GM23338 (cell line): ENCODE results near the gene OSGIN1. TPM values are rescaled to one million over a fixed set of nuclear protein-coding genes. Genes with fewer than 3 reads are reported as not detected.

Experiments used
- CREB1 ChIP-seq: fragments of 250-450 bp; sonication (Bioruptor Pico); IDR thresholded peaks from 2 replicates; pipeline ENCODE4 v1.5.0; 2020; ENCODE audit warnings: low read depth, mild to moderate bottlenecking, moderate library complexity
- JUNB ChIP-seq: IDR thresholded peaks from one replicate; pipeline ENCODE4 v1.6.1; 2016; ENCODE audit warnings: antibody characterized with exemption; ENCODE audit not compliant: unreplicated experiment
- NANOG ChIP-seq: IDR thresholded peaks from 2 replicates; pipeline ENCODE4 v1.6.1; 2016; ENCODE audit warnings: antibody characterized with exemption, borderline replicate concordance
- POLR2AphosphoS5 ChIP-seq: IDR thresholded peaks from 2 replicates; pipeline ENCODE4 v1.6.1; 2016; ENCODE audit warnings: antibody characterized with exemption, low read depth
- ZNF331 ChIP-seq: fragments of 250-450 bp; sonication (Bioruptor Pico); IDR thresholded peaks from 2 replicates; pipeline ENCODE4 v1.5.0; 2020; ENCODE audit warnings: low read depth, mild to moderate bottlenecking, moderate library complexity
- ZNF462 ChIP-seq: fragments of 250-450 bp; sonication (Bioruptor Pico); IDR thresholded peaks from 2 replicates; pipeline ENCODE4 v1.5.0; 2020; ENCODE audit warnings: mild to moderate bottlenecking, moderate library complexity
- polyA plus RNA-seq: library from polyadenylated mRNA; unstranded; fragments of >200 nt; fragmentation: Nextera tagmentation; extraction: Ambion mirVana; gene quantifications from 2 replicates; pipeline ENCODE4 v1.2.1, GENCODE V29; 2016
- total RNA-seq: library from RNA; depleted of rRNA; stranded (reverse); fragments of >200 nt; shearing (Covaris generic); gene quantifications from 2 replicates; pipeline ENCODE4 v1.2.3, GENCODE V29; 2014; rRNA removed
- TF ChIP-seq, protein P1 (sequence below): IDR thresholded peaks from 2 replicates; pipeline ENCODE4 v1.6.1; 2016; ENCODE audit warnings: antibody characterized with exemption

The OSGIN1 gene
- total and polyA plus RNA-seq, 2 experiments from 2014 or later: 0.32 to 1.6 TPM

- TF ChIP-seq ZNF462 (CRISPR knock-in tag) (no peak), JUNB (no peak), NANOG (no peak), ZNF331 (CRISPR knock-in tag) (no peak), CREB1 (CRISPR knock-in tag) (no peak), POLR2AphosphoS5 (no peak)
- TF ChIP-seq, protein P1, sequence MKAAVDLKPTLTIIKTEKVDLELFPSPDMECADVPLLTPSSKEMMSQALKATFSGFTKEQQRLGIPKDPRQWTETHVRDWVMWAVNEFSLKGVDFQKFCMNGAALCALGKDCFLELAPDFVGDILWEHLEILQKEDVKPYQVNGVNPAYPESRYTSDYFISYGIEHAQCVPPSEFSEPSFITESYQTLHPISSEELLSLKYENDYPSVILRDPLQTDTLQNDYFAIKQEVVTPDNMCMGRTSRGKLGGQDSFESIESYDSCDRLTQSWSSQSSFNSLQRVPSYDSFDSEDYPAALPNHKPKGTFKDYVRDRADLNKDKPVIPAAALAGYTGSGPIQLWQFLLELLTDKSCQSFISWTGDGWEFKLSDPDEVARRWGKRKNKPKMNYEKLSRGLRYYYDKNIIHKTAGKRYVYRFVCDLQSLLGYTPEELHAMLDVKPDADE: no peak
These were observed 62.4 kb downstream of the OSGIN1 start (continued) for GRCh38 chr16:84015399-84015798.

Other genes with a start within 250 kb of the OSGIN1 start
- gene HSBP1, start 145.3 kb upstream of the OSGIN1 start, total RNA-seq: 44.5 and 71.0 TPM in 2 replicates
- gene HSBP1, start 145.3 kb upstream of the OSGIN1 start, polyA plus RNA-seq: 817 and 832 TPM in 2 replicates
- gene MLYCD, start 54.1 kb upstream of the OSGIN1 start, total RNA-seq: 6.5 and 7.2 TPM in 2 replicates
- gene MLYCD, start 54.1 kb upstream of the OSGIN1 start, polyA plus RNA-seq: 2.3 and 3.2 TPM in 2 replicates
- 1.4 and 1.6 TPM in 2 replicates for gene NECAB2, start 15.0 kb downstream of the OSGIN1 start, total RNA-seq
- gene NECAB2, start 15.0 kb downstream of the OSGIN1 start, polyA plus RNA-seq: 4.5 and 5.1 TPM in 2 replicates
- not detected in 2 replicates for gene SLC38A8, start 89.6 kb downstream of the OSGIN1 start, total RNA-seq
- not detected in 2 replicates for gene SLC38A8, start 89.6 kb downstream of the OSGIN1 start, polyA plus RNA-seq
- gene MBTPS1, start 163.7 kb downstream of the OSGIN1 start, total RNA-seq: 44.3 and 49.3 TPM in 2 replicates
- gene MBTPS1, start 163.7 kb downstream of the OSGIN1 start, polyA plus RNA-seq: 18.1 and 20.7 TPM in 2 replicates
- 46.1 and 47.4 TPM in 2 replicates for gene HSDL1, start 191.9 kb downstream of the OSGIN1 start, total RNA-seq
- 15.2 and 16.6 TPM in 2 replicates for gene HSDL1, start 191.9 kb downstream of the OSGIN1 start, polyA plus RNA-seq
- 0.42 TPM in 1 of 2 replicates, not detected in the other for gene DNAAF1, start 192.1 kb downstream of the OSGIN1 start, total RNA-seq
- gene DNAAF1, start 192.1 kb downstream of the OSGIN1 start, polyA plus RNA-seq: 0.28 and 0.42 TPM in 2 replicates
- gene TAF1C, start 233.8 kb downstream of the OSGIN1 start, total RNA-seq: 51.9 and 57.4 TPM in 2 replicates
- gene TAF1C, start 233.8 kb downstream of the OSGIN1 start, polyA plus RNA-seq: 37.2 and 39.1 TPM in 2 replicates
- 1.5 and 4.5 TPM in 2 replicates for gene ADAD2, start 237.9 kb downstream of the OSGIN1 start, total RNA-seq
- gene ADAD2, start 237.9 kb downstream of the OSGIN1 start, polyA plus RNA-seq: 1.1 and 1.6 TPM in 2 replicates